ENCODE measurements around the gene METTL15.

Gene METTL15

DNA sequence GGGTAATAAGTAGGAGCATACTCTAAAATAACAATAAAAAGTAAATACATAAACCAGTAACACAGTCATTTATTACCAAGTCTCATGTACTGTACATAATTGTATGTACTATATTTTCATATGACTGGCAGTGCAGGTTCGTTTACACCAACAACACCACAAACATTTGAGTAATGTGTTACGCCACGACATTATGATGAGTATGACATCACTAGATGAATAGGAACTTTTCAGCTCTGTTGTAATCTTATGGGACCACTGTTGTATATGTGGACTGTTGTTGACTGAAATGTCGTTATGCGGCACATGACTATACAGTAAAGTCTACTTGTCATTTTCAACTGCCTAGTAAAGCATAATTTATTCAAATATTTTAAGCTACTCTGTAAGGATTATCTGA lies 18.8 kb upstream of the METTL15 start:
- Histone ChIP-seq H3K9me3 (ENCODE audit: low read length) (no peaks in the 10 kb centered on the region), H4K20me1 (ENCODE audit: insufficient read depth, low read length) (no peaks in the 10 kb centered on the region), H3K4me1 (ENCODE audit: insufficient read depth, low read length, severe bottlenecking) (peaks cover 23% of the 10 kb centered on the region), H3K27me3 (ENCODE audit: insufficient read depth, low read length) (no peaks in the 10 kb centered on the region), H3K9me2 (ENCODE audit: low read depth, low read length) (no peaks in the 10 kb centered on the region), H3K4me2 (ENCODE audit: low read length) (no peak overlapping the region), H3K9ac (ENCODE audit: low read length) (no peak overlapping the region), H3K4me3 (ENCODE audit: low read depth, low read length, poor library complexity, severe bottlenecking) (no peak overlapping the region), H3K79me2 (ENCODE audit: insufficient read depth, low read length) (0 out of 2 replicates have a peak, but pooled peaks cover 8% of the 10 kb centered on the region), H3F3A (ENCODE audit: insufficient read depth, low read length) (no peaks in the 10 kb centered on the region), H2AFZ (ENCODE audit: low read length) (no peak overlapping the region), H3K27ac (ENCODE audit: low read depth, low read length, poor library complexity, severe bottlenecking) (no peak overlapping the region), H3K36me3 (ENCODE audit: insufficient read depth, low read length) (peaks cover 59% of the 10 kb centered on the region)
- TF ChIP-seq EZH2 (IDR thresholded peaks at IDR 0.05; ENCODE audit: borderline replicate concordance, low read length), result no peak
- no peak for TF ChIP-seq CTCF (IDR thresholded peaks at IDR 0.05; ENCODE audit: low read length)

- TF ChIP-seq EZH2 (IDR thresholded peaks at IDR 0.05; ENCODE audit: borderline replicate concordance, low read length) (no peak), CTCF (IDR thresholded peaks at IDR 0.05; ENCODE audit: low read length) (no peak)
- no peaks in the 10 kb centered on the region for H4K20me1 ChIP-seq (ENCODE audit: insufficient read depth, low read length)
- no peak overlapping the region for H3K4me2 ChIP-seq (ENCODE audit: low read length)
- no peak overlapping the region for H3K27ac ChIP-seq (ENCODE audit: low read depth, low read length, poor library complexity, severe bottlenecking)
- H3K27me3 ChIP-seq (ENCODE audit: insufficient read depth, low read length), result no peaks in the 10 kb centered on the region
- H3K4me1 ChIP-seq (ENCODE audit: insufficient read depth, low read length, severe bottlenecking), result peaks cover 19% of the 10 kb centered on the region
- H3K9ac ChIP-seq (ENCODE audit: low read length), result no peak overlapping the region
- H3K79me2 ChIP-seq (ENCODE audit: insufficient read depth, low read length), result 0 out of 2 replicates have a peak, but pooled peaks cover 8% of the 10 kb centered on the region
- no peaks in the 10 kb centered on the region for H3K9me3 ChIP-seq (ENCODE audit: low read length)
- no peak overlapping the region for H2AFZ ChIP-seq (ENCODE audit: low read length)
- H3K36me3 ChIP-seq (ENCODE audit: insufficient read depth, low read length), result peaks cover 59% of the 10 kb centered on the region
- H3K4me3 ChIP-seq (ENCODE audit: low read depth, low read length, poor library complexity, severe bottlenecking), result no peak overlapping the region
- H3F3A ChIP-seq (ENCODE audit: insufficient read depth, low read length), result no peaks in the 10 kb centered on the region
- H3K9me2 ChIP-seq (ENCODE audit: low read depth, low read length), result no peaks in the 10 kb centered on the region
Measured at GRCh38 chr11:28090052-28090749, 18.0 kb upstream of the METTL15 start.

- no peaks in the 10 kb centered on the region for H3K4me1 ChIP-seq (ENCODE audit: insufficient read depth, low read length, severe bottlenecking)
- H3K4me2 ChIP-seq (ENCODE audit: low read length), result no peak overlapping the region
- H3K9me2 ChIP-seq (ENCODE audit: low read depth, low read length), result no peaks in the 10 kb centered on the region
- H3K27ac ChIP-seq (ENCODE audit: low read depth, low read length, poor library complexity, severe bottlenecking), result no peak overlapping the region
- H3K4me3 ChIP-seq (ENCODE audit: low read depth, low read length, poor library complexity, severe bottlenecking), result no peak overlapping the region
- peaks cover 9% of the 10 kb centered on the region for H3K79me2 ChIP-seq (ENCODE audit: insufficient read depth, low read length)
- TF ChIP-seq CTCF (IDR thresholded peaks at IDR 0.05; ENCODE audit: low read length) (no peak), EZH2 (IDR thresholded peaks at IDR 0.05; ENCODE audit: borderline replicate concordance, low read length) (no peak)
- H3K27me3 ChIP-seq (ENCODE audit: insufficient read depth, low read length), result no peaks in the 10 kb centered on the region
- no peaks in the 10 kb centered on the region for H3F3A ChIP-seq (ENCODE audit: insufficient read depth, low read length)
- H3K9ac ChIP-seq (ENCODE audit: low read length), result no peak overlapping the region
- H3K36me3 ChIP-seq (ENCODE audit: insufficient read depth, low read length), result peaks cover 74% of the 10 kb centered on the region
- no peaks in the 10 kb centered on the region for H3K9me3 ChIP-seq (ENCODE audit: low read length)
- H2AFZ ChIP-seq (ENCODE audit: low read length), result no peak overlapping the region
- H4K20me1 ChIP-seq (ENCODE audit: insufficient read depth, low read length), result no peaks in the 10 kb centered on the region
Measured at GRCh38 chr11:28092786-28093185, 15.4 kb upstream of the METTL15 start.

Measured in OCI-LY1 (cell line).